HFF-Myc (cell line): ENCODE data around the gene SCD5.

Experiments used
- DNase-seq: peaks from one replicate; pipeline ENCODE4 v3.0.0-alpha.2; 2011; ENCODE audit warnings: low read depth; ENCODE audit errors: extremely low read depth
- H3K4me3 ChIP-seq: replicated peaks from 2 replicates; pipeline ENCODE4 v1.5.1; 2011; ENCODE audit warnings: low read depth, mild to moderate bottlenecking, control low read depth, low read length
- CTCF ChIP-seq: IDR thresholded peaks from 2 replicates; pipeline ENCODE4 v1.5.1; 2012; ENCODE audit warnings: mild to moderate bottlenecking, low read depth, low read length, control low read depth; ENCODE audit errors: missing control alignments

The SCD5 gene

GRCh38 chr4:82712561-82712960 lies 86.0 kb downstream of the SCD5 start:
- no peak for TF ChIP-seq CTCF

GRCh38 chr4:82711158-82711785 lies 87.3 kb downstream of the SCD5 start:
- no peak for DNase-seq
- no peak for TF ChIP-seq CTCF
- no peak overlapping the region for H3K4me3 ChIP-seq

More at GRCh38 chr4:82712561-82712960, 86.0 kb downstream of the SCD5 start:
- no peak overlapping the region for H3K4me3 ChIP-seq
- no peak for DNase-seq

GRCh38 chr4:82710197-82710929 lies 88.2 kb downstream of the SCD5 start:
- no peak for DNase-seq

GRCh38 chr4:82708982-82709381 lies 89.6 kb downstream of the SCD5 start:
- no peak for TF ChIP-seq CTCF
- no peak for DNase-seq

More at GRCh38 chr4:82710197-82710929, 88.2 kb downstream of the SCD5 start:
- TF ChIP-seq CTCF, result no peak
- H3K4me3 ChIP-seq, result no peak overlapping the region

GRCh38 chr4:82706349-82707000 lies 92.1 kb downstream of the SCD5 start:
- DNase-seq, result no peak
- TF ChIP-seq CTCF, result no peak
- no peak overlapping the region for H3K4me3 ChIP-seq

More at GRCh38 chr4:82708982-82709381, 89.6 kb downstream of the SCD5 start:
- H3K4me3 ChIP-seq, result no peak overlapping the region

GRCh38 chr4:82705928-82706300 lies 92.7 kb downstream of the SCD5 start:
- DNase-seq, result no peak
- TF ChIP-seq CTCF, result no peak
- H3K4me3 ChIP-seq, result no peak overlapping the region
